Activated gamma-delta T cell (primary cell): ENCODE data around the gene MATK.
A peak's percentile ranks its signal among the peaks of the same experiment; 100 is the strongest.
"Not testable (repeated sequence)": the region's sequence is repeated elsewhere in the genome, so short reads cannot be mapped to it uniquely, and the experiment has no call there.

Experiments
- DNase-seq: peaks from one replicate; lab custom pipeline; 2025; lab: John Stamatoyannopoulos, UW

Gene MATK

DNA sequence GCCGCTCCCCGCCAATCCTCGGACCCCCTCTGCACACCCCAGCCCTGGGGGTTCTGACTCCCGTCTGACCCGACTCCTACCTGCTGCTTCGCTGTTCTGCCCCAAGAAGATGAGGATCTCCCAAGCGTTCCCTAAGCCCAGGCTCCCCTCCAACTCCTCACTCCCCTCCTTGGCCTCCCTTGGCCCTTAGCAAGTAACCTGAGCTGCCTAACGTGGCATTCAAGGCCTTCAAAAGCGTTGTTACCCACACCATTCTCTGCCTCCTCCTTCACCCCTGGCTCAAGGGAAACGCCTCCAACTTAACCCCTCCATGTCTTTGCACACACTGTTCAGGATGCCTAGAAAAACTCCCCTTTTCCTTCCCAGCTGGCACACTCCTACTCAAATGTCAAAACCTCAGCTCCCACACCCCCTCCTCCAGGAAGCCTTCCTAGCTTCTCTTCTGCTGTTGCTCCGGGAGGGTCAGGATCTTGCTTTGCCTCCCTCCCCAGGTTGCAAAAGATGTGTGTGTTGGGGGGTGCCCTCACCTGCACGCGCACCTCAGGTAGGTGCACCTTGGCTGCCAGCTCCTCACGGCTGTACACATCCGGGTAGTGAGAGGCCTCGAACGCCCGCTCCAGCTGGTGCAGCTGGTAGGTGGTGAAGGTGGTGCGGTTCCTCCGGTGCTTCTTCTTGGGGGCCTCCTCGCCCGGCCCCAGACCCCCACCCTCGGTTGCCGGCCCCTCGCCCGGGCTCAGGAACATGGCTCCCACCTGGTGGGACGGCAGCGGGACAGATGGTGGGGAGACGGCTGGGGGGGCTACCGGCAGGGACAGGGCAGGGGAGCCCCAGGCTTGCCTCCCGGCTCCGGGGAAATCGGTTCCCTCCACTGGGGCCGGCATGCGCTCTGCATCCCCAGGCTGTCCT is 14.9 kb downstream of the MATK start:
- no peak for DNase-seq

- DNase-seq: no peak
Measured at GRCh38 chr19:3770136-3770999, 15.8 kb downstream of the MATK start.

DNA sequence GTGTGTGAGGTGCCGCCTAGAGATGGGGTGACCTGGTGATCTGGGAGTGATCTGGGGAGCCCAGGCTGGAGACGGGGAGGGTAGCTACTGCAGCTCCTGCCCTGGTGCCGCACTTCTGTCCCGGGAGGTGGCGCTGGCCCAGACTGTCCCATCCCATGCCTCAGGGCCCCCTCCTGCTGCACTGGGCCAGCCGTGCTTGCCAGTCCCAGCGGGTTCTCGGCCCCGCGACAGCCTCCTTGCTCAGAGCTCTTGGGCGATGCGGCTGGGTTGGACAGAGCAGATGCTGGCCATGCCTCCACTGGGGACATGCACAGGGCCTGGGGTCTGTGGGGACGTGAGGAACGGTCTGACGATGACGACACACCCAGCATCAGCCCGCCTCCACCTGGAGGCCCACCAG is 16.7 kb downstream of the MATK start:
- no peak for DNase-seq

GRCh38 chr19:3768748-3769099 is 17.5 kb downstream of the MATK start:
- DNase-seq: no peak

GRCh38 chr19:3768015-3768747 is 18.0 kb downstream of the MATK start:
- no peak for DNase-seq

DNA sequence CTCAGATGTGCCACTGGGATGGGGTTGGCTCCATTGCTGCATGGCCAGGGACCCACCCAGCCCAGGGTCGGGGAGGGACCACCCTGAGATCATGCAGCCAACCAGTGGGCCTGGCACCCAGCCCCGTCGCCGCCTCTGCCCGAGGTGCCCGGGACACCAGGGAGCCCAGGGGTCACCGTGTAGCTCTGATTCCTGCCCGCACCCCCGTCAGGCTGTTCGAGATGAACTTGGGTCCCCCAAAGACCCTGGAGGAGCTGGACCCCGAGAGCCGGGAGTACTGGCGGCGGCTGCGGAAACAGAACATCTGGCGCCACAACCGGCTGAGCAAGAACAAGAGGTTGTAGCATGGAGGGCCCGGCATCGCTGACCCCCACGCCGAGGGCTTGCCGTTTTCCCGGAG is 19.1 kb downstream of the MATK start:
- no peak for DNase-seq

DNA sequence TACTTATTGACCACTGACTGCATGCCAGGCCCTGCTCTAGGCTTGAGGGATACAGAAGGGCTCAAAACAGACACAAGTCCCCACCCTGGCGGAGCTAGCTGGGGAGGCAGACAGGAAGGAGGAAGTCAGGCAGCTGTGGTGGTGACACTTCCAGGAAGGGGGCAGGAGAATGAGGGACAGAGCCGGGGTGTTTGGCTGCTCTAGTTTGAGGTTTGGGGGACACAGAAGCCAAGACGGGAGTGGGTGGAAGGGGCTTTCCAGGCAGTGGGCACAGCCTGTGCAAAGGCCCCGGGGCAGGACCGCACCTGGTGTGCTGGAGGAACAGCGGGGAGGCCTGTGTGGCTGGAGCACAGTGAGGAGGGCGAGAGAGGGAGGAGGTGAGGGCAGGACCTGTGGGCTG is 19.7 kb downstream of the MATK start:
- DNase-seq: no peak

- not testable (repeated sequence) for DNase-seq
Measured at GRCh38 chr19:3765757-3766156, 20.4 kb downstream of the MATK start.

- DNase-seq: no peak
Measured at GRCh38 chr19:3765121-3765520, 21.1 kb downstream of the MATK start.

DNA sequence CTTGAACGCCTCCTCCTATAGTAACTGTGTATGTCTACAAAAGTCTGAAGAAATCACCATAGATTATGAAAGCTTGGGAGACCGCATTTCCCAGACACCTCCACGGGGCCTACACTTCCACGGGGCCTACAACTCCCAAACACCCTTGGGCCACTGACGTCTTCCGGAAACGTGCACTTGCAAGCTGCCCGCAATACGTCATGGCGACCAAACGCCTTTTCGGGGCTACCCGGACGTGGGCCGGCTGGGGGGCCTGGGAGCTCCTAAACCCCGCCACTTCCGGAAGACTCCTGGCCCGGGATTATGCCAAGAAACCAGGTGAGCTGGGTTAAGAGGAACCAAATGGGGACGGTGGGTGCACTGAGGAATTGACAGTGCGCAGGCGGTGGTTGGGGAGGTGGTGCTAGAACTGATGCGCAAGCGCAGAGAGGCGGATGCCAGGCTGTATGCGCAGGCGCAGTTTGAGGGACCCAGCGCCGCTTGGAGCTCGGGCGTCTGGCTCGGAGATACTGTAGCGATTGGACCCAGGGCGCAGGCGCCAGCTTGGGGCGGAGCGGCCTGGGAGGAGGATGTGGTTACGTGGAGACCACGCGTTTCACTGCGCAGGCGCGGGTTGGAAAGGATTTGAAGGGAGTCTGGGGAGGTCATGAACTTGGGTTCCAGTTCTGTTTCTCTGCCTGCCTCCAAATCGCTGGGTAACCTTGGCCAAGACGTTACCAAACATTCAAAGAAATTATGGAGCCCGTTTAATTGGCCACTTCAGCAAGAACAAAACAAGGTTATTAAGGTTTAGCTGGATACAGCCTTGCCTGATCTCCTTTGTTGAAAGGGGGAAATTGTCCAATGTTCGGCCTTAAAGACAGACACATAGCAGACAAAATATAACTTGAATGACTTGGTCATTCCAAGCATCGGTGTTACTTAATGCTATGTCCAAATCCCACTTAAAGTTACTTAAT is 23.4 kb downstream of the MATK start, which contains the start of gene MRPL54:
TSS of gene MRPL54 (plus strand) at position 182 of the 959 bp plus-strand sequence. CDS start at position 201, 19 bp downstream.
- DNase-seq: peak; percentile 98

- DNase-seq: no peak
Measured at GRCh38 chr19:3762130-3762473, 24.1 kb downstream of the MATK start.

- peak; percentile 91 for DNase-seq
Measured at GRCh38 chr19:3761382-3762129, 24.6 kb downstream of the MATK start, which contains the start of gene APBA3. APBA3 (minus strand) TSS chr19:3761692; CDS start chr19:3760264, 1,428 bp downstream.

- DNase-seq: no peak
Measured at GRCh38 chr19:3760871-3761361, 25.3 kb downstream of the MATK start.

- no peak for DNase-seq
Measured at GRCh38 chr19:3759482-3760254, 26.5 kb downstream of the MATK start.

DNA sequence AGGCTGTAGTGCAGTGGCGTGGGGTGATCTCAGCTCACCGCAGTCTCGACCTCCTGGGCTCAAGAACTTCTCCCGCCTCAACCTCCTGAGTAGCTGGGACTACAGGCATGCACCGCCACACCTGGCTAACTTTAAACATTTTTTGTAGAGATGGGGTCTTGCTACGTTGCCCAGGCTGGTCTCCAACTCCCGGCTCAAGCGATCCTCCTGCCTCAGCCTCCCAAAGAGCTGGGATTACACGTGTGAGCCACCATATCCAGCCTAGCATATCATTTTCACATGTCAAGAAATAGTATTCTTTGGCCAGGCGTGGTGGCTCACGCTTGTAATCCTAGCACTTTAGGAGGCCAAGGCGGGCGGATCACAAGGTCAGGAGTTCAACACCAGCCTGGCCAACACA is 27.9 kb downstream of the MATK start:
- not testable (repeated sequence) for DNase-seq

DNA sequence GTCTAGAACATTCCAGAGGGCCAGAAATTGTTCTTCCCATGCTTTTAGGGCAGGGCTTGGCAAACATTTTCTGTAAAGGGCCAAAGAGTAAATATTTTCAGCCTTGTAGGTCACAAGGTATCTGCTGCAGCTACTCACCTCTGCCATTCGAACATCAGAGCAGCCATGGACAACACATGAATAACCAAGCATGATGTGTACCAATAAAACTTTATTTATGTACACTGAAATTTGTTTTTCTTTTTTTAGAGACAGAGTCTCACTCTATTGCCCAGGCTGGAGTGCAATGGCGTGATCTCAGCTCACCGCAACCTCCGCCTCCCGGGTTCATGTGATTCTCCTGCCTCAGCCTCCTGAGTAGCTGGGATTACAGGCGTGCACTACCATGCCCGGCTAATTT is 28.5 kb downstream of the MATK start:
- not testable (repeated sequence) for DNase-seq

DNA sequence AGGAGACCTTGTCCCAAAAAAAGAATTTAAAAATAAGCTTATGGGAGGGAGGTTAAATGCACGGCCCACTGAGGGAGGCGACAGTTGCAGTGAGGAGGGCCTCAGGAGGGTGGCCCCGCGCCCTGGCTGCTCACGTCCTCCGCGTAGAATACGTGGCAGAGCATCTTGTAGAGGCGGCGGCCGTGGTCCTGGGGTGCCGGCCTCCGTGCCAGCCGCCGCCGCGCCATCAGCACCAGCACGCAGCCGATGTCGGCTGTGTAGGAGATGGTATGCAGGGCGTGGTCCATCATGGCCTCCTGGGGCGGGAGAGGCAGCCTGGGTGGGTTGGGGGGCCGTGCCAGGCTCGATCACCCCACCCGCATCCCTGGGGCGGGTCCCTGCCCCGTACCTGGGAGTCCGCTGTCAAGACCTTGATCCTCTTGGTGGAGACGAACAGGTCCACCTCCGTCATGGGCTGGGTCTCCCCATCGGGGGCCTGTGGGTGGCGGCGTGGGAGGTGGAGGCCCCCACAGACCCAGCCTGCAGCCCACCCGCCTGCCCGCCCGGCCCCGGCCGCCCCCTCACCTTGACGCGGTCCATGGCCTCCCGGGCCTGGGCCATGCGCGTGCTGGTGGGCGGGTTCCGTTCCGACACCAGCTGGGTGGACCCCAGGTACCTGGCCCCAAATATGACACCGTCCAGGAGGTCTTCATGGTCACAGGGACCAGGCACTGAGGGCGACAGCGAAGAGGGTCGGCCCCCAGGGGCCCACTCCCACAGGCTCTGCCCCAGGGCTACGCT is 32.4 kb downstream of the MATK start:
- DNase-seq: no peak

DNA sequence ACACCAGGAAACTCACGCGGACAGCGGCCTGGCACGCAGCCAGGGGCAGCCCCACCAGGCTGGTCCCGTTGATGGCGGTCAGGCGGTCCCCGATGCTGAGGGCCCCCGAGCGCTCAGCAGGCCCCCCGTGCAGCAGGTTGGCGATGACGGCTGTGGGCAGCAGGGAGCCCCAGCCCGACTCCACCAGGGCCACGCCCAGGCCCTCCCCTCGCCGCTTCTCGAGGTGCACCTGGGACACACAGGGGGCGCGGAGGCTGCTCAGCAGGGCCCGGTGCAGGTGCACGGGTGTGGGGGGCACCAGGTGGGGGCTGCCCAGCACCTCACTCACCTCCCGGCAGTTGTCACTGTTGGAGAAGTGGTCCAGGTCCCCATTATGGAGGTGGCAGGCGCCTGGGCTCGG is 33.7 kb downstream of the MATK start:
- DNase-seq: no peak
